Ishikawa (cell line): ENCODE results near the gene SPATS1.

Experiments used
- CEBPB ChIP-seq: IDR thresholded peaks from 2 replicates; pipeline ENCODE4 v1.6.1; 2012
- CREB1 ChIP-seq: IDR thresholded peaks from 2 replicates; pipeline ENCODE4 v1.6.1; 2012; ENCODE audit warnings: low read depth
- EGR1 ChIP-seq: IDR thresholded peaks from 2 replicates; pipeline ENCODE4 v1.6.1; 2012
- EP300 ChIP-seq: IDR thresholded peaks from 2 replicates; pipeline ENCODE4 v1.6.1; 2012; ENCODE audit warnings: borderline replicate concordance
- FOXM1 ChIP-seq: IDR thresholded peaks from 2 replicates; pipeline ENCODE4 v1.6.1; 2012; ENCODE audit warnings: low read depth, borderline replicate concordance
- NFIC ChIP-seq: IDR thresholded peaks from 2 replicates; pipeline ENCODE4 v1.6.1; 2012
- RAD21 ChIP-seq: IDR thresholded peaks from 2 replicates; pipeline ENCODE4 v1.6.1; 2012; ENCODE audit warnings: low read depth
- TAF1 ChIP-seq: IDR thresholded peaks from 2 replicates; pipeline ENCODE4 v1.6.1; 2012; ENCODE audit warnings: low read depth, mild to moderate bottlenecking
- TCF12 ChIP-seq: IDR thresholded peaks from 2 replicates; pipeline ENCODE4 v1.6.1; 2012; ENCODE audit warnings: low read depth
- TEAD4 ChIP-seq: IDR thresholded peaks from 2 replicates; pipeline ENCODE4 v1.6.1; 2012
- YY1 ChIP-seq: IDR thresholded peaks from 2 replicates; pipeline ENCODE4 v1.6.1; 2012; ENCODE audit warnings: low read depth
- ZBTB7A ChIP-seq: IDR thresholded peaks from 2 replicates; pipeline ENCODE4 v1.6.1; 2012; ENCODE audit warnings: low read depth
- TF ChIP-seq, protein P1 (sequence below): IDR thresholded peaks from 2 replicates; pipeline ENCODE4 v1.6.1; 2012; ENCODE audit warnings: low read depth, mild to moderate bottlenecking
- TF ChIP-seq, protein P2 (sequence below): IDR thresholded peaks from 2 replicates; pipeline ENCODE4 v1.6.1; 2012
- TF ChIP-seq, protein P3 (sequence below): IDR thresholded peaks from 2 replicates; pipeline ENCODE4 v1.6.1; 2012

Gene SPATS1

DNA sequence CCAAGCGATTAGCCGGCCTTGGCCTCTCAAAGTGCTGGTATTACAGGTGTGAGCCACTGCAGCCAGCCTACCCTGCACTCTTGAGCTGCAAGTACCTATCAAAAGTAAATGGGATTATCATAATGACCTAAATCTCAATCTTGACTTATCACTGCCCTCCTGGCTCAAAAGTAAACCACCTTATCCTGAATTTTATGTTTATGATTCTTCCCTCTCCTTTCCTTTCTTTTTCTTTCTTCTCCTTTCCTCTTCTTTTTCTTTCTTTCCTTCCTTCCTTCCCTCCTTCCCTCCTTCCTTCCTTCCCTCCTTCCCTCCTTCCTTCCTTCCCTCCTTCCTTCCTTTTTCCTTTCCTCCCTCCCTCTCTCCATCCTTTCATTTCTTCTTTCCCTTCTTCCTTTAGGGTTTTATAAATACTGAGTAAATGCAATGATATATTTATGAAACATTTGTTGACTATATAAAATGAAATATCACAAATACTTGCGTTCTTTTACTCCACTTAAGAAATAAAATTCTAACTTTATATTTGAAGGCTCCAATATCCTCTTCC is 21.0 kb downstream of the SPATS1 start:
- TF ChIP-seq TAF1: no peak
- no peak for TF ChIP-seq FOXM1
- TF ChIP-seq, protein P1, sequence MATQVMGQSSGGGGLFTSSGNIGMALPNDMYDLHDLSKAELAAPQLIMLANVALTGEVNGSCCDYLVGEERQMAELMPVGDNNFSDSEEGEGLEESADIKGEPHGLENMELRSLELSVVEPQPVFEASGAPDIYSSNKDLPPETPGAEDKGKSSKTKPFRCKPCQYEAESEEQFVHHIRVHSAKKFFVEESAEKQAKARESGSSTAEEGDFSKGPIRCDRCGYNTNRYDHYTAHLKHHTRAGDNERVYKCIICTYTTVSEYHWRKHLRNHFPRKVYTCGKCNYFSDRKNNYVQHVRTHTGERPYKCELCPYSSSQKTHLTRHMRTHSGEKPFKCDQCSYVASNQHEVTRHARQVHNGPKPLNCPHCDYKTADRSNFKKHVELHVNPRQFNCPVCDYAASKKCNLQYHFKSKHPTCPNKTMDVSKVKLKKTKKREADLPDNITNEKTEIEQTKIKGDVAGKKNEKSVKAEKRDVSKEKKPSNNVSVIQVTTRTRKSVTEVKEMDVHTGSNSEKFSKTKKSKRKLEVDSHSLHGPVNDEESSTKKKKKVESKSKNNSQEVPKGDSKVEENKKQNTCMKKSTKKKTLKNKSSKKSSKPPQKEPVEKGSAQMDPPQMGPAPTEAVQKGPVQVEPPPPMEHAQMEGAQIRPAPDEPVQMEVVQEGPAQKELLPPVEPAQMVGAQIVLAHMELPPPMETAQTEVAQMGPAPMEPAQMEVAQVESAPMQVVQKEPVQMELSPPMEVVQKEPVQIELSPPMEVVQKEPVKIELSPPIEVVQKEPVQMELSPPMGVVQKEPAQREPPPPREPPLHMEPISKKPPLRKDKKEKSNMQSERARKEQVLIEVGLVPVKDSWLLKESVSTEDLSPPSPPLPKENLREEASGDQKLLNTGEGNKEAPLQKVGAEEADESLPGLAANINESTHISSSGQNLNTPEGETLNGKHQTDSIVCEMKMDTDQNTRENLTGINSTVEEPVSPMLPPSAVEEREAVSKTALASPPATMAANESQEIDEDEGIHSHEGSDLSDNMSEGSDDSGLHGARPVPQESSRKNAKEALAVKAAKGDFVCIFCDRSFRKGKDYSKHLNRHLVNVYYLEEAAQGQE: no peak
- TF ChIP-seq CREB1: no peak
- no peak for TF ChIP-seq TEAD4
- no peak for TF ChIP-seq RAD21
- TF ChIP-seq EGR1: no peak
- TF ChIP-seq ZBTB7A: no peak
- TF ChIP-seq NFIC: no peak
- TF ChIP-seq, protein P2, sequence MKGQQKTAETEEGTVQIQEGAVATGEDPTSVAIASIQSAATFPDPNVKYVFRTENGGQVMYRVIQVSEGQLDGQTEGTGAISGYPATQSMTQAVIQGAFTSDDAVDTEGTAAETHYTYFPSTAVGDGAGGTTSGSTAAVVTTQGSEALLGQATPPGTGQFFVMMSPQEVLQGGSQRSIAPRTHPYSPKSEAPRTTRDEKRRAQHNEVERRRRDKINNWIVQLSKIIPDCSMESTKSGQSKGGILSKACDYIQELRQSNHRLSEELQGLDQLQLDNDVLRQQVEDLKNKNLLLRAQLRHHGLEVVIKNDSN: no peak

GRCh38 chr6:44366781-44367180 is 24.3 kb downstream of the SPATS1 start:
- TF ChIP-seq CREB1 (no peak), EP300 (no peak), TEAD4 (no peak), ZBTB7A (no peak), YY1 (no peak), EGR1 (no peak), TCF12 (no peak), RAD21 (no peak), TAF1 (no peak), CEBPB (no peak)
- TF ChIP-seq, protein P2: no peak
- TF ChIP-seq, protein P3, sequence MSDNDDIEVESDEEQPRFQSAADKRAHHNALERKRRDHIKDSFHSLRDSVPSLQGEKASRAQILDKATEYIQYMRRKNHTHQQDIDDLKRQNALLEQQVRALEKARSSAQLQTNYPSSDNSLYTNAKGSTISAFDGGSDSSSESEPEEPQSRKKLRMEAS: no peak
- TF ChIP-seq, protein P1: no peak

- TF ChIP-seq CEBPB: no peak
- TF ChIP-seq, protein P2: no peak
Observed at GRCh38 chr6:44367681-44368080, 25.2 kb downstream of the SPATS1 start.

DNA sequence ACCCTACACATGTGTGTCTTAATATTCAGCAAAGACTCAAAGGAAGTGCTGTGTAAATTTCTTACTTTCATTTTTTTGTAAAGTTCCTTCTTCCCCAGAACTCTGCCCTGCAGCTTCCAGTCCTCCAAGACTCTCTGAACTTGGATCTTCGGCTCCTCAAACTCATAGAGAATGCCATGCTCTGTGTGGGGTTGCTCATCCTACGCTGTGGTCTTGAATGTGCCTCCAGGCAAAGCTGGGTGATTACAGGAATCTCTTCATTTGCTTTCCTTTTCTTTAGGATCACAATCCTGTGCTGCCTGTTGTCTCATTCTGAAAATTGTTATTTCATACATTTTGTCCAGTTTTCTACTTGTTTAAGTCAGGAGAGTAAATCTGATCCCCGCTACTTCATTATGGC is 30.6 kb downstream of the SPATS1 start:
- TF ChIP-seq TAF1 (no peak), TEAD4 (no peak), YY1 (no peak), EP300 (no peak), RAD21 (no peak), CEBPB (no peak), ZBTB7A (no peak), EGR1 (no peak), TCF12 (no peak), FOXM1 (no peak), CREB1 (no peak), NFIC (no peak)
- TF ChIP-seq, protein P1: no peak

- TF ChIP-seq FOXM1: no peak
- no peak for TF ChIP-seq NFIC
- TF ChIP-seq, protein P2: no peak
- TF ChIP-seq RAD21: no peak
Observed at GRCh38 chr6:44373787-44374186, 31.3 kb downstream of the SPATS1 start.
